ENCODE data around the gene CYB5A. TPM values are rescaled to one million over a fixed set of nuclear protein-coding genes. Genes with fewer than 3 reads are reported as not detected.
"Not testable (repeated sequence)": the region's sequence is repeated elsewhere in the genome, so short reads cannot be mapped to it uniquely, and the experiment has no call there.

The CYB5A gene
- total and polyA plus RNA-seq, 2 donors: 84.3 to 220 TPM

- Histone ChIP-seq H3K4me1 (ENCODE audit: insufficient read depth) (no peaks in the 10 kb centered on the region), H3K4me3 (ENCODE audit: low read depth, low read length) (no peak within 1 kb of the TSS), H3K36me3 (ENCODE audit: insufficient read depth) (no peaks in the 10 kb centered on the region), H3K27ac (ENCODE audit: low read depth) (no peak within 1 kb of the TSS)
- DNase-seq (ENCODE audit: extremely low spot score): no peak
- whole genome bisulfite sequencing: 94% methylated on average over 51 of the region's 51 CpGs
Measured at GRCh38 chr18:74315464-74316256, 23.9 kb upstream of the CYB5A start, which contains the start of gene C18orf63. Gene C18orf63 (plus strand): TSS chr18:74315839. CDS start chr18:74317866, 2,027 bp downstream.

- no peak for DNase-seq (ENCODE audit: extremely low spot score)
- no peak overlapping the region for H3K4me3 ChIP-seq (ENCODE audit: low read depth, low read length)
- 76% methylated on average over 22 of the region's 22 CpGs for WGBS
- no peaks in the 10 kb centered on the region for H3K4me1 ChIP-seq (ENCODE audit: insufficient read depth)
- H3K36me3 ChIP-seq (ENCODE audit: insufficient read depth): no peaks in the 10 kb centered on the region
- H3K27ac ChIP-seq (ENCODE audit: low read depth): no peak overlapping the region
Measured at GRCh38 chr18:74314759-74315463, 23.1 kb upstream of the CYB5A start.

- Histone ChIP-seq H3K36me3 (ENCODE audit: insufficient read depth) (no peaks in the 10 kb centered on the region), H3K4me1 (ENCODE audit: insufficient read depth) (no peaks in the 10 kb centered on the region), H3K27ac (ENCODE audit: low read depth) (no peak overlapping the region), H3K4me3 (ENCODE audit: low read depth, low read length) (no peak overlapping the region)
- no peak for DNase-seq (ENCODE audit: extremely low spot score)
- 78% methylated on average over 1 of the region's 1 CpG for WGBS
Measured at GRCh38 chr18:74311000-74311399, 19.2 kb upstream of the CYB5A start.

- no peak overlapping the region for H3K4me3 ChIP-seq (ENCODE audit: low read depth, low read length)
- H3K4me1 ChIP-seq (ENCODE audit: insufficient read depth): no peaks in the 10 kb centered on the region
- WGBS: 57% methylated on average over 3 of the region's 3 CpGs
- no peaks in the 10 kb centered on the region for H3K36me3 ChIP-seq (ENCODE audit: insufficient read depth)
- DNase-seq (ENCODE audit: extremely low spot score): no peak
- H3K27ac ChIP-seq (ENCODE audit: low read depth): no peak overlapping the region
Measured at GRCh38 chr18:74310411-74310810, 18.6 kb upstream of the CYB5A start.

- no peak overlapping the region for H3K4me3 ChIP-seq (ENCODE audit: low read depth, low read length)
- H3K36me3 ChIP-seq (ENCODE audit: insufficient read depth): no peaks in the 10 kb centered on the region
- WGBS: 92% methylated on average over 1 of the region's 1 CpG
- H3K4me1 ChIP-seq (ENCODE audit: insufficient read depth): no peaks in the 10 kb centered on the region
- H3K27ac ChIP-seq (ENCODE audit: low read depth): no peak overlapping the region
- DNase-seq (ENCODE audit: extremely low spot score): no peak
Measured at GRCh38 chr18:74303936-74304335, 12.2 kb upstream of the CYB5A start.

GRCh38 chr18:74303306-74303705 lies 11.5 kb upstream of the CYB5A start:
- no peak overlapping the region for H3K4me3 ChIP-seq (ENCODE audit: low read depth, low read length)
- no peaks in the 10 kb centered on the region for H3K36me3 ChIP-seq (ENCODE audit: insufficient read depth)
- DNase-seq (ENCODE audit: extremely low spot score): no peak
- H3K4me1 ChIP-seq (ENCODE audit: insufficient read depth): no peaks in the 10 kb centered on the region
- 44% methylated on average over 5 of the region's 5 CpGs for WGBS
- no peak overlapping the region for H3K27ac ChIP-seq (ENCODE audit: low read depth)

GRCh38 chr18:74299746-74300145 lies 8.0 kb upstream of the CYB5A start:
- WGBS: 69% methylated on average over 3 of the region's 3 CpGs
- no peak overlapping the region for H3K27ac ChIP-seq (ENCODE audit: low read depth)
- no peak for DNase-seq (ENCODE audit: extremely low spot score)
- H3K4me3 ChIP-seq (ENCODE audit: low read depth, low read length): no peak overlapping the region
- no peaks in the 10 kb centered on the region for H3K4me1 ChIP-seq (ENCODE audit: insufficient read depth)
- H3K36me3 ChIP-seq (ENCODE audit: insufficient read depth): no peaks in the 10 kb centered on the region

- no peak for DNase-seq (ENCODE audit: extremely low spot score)
- no peak overlapping the region for H3K27ac ChIP-seq (ENCODE audit: low read depth)
- WGBS: 82% methylated on average over 1 of the region's 1 CpG
- H3K36me3 ChIP-seq (ENCODE audit: insufficient read depth): no peaks in the 10 kb centered on the region
- H3K4me1 ChIP-seq (ENCODE audit: insufficient read depth): no peaks in the 10 kb centered on the region
- no peak overlapping the region for H3K4me3 ChIP-seq (ENCODE audit: low read depth, low read length)
Measured at GRCh38 chr18:74299162-74299561, 7.4 kb upstream of the CYB5A start.

- 89% methylated on average over 8 of the region's 8 CpGs for WGBS
- no peak overlapping the region for H3K27ac ChIP-seq (ENCODE audit: low read depth)
- no peak overlapping the region for H3K4me3 ChIP-seq (ENCODE audit: low read depth, low read length)
- no peaks in the 10 kb centered on the region for H3K36me3 ChIP-seq (ENCODE audit: insufficient read depth)
- DNase-seq (ENCODE audit: extremely low spot score): no peak
- H3K4me1 ChIP-seq (ENCODE audit: insufficient read depth): no peaks in the 10 kb centered on the region
Measured at GRCh38 chr18:74294526-74294925, 2.8 kb upstream of the CYB5A start.

- not testable (repeated sequence) for H3K4me1 ChIP-seq (ENCODE audit: insufficient read depth); H3K36me3 ChIP-seq (ENCODE audit: insufficient read depth); DNase-seq (ENCODE audit: extremely low spot score); H3K27ac ChIP-seq (ENCODE audit: low read depth); H3K4me3 ChIP-seq (ENCODE audit: low read depth, low read length)
- WGBS: 92% methylated on average over 3 of the region's 3 CpGs
Measured at GRCh38 chr18:74292982-74293381, 1.2 kb upstream of the CYB5A start.

- no peak for DNase-seq (ENCODE audit: extremely low spot score)
- H3K4me1 ChIP-seq (ENCODE audit: insufficient read depth): no peaks in the 10 kb centered on the region
- WGBS: 10% methylated on average over 4 of the region's 4 CpGs
Measured at GRCh38 chr18:74292541-74292858, 737 bp upstream of the CYB5A start.

GRCh38 chr18:74291472-74291770 lies 342 bp downstream of the CYB5A start:
- no peak for DNase-seq (ENCODE audit: extremely low spot score)
- Histone ChIP-seq H3K36me3 (ENCODE audit: insufficient read depth) (no peaks in the 10 kb centered on the region), H3K4me1 (ENCODE audit: insufficient read depth) (no peaks in the 10 kb centered on the region), H3K27ac (ENCODE audit: low read depth) (peak overlapping the region; percentile 61), H3K4me3 (ENCODE audit: low read depth, low read length) (peak overlapping the region; percentile 97)
- WGBS: under 1% methylated on average over 30 of the region's 30 CpGs

More at GRCh38 chr18:74292541-74292858, 737 bp upstream of the CYB5A start:
- no peaks in the 10 kb centered on the region for H3K36me3 ChIP-seq (ENCODE audit: insufficient read depth)
- peak overlapping the region; percentile 97 for H3K4me3 ChIP-seq (ENCODE audit: low read depth, low read length)
- H3K27ac ChIP-seq (ENCODE audit: low read depth): peak overlapping the region; percentile 25

- DNase-seq (ENCODE audit: extremely low spot score): no peak
Measured at GRCh38 chr18:74290794-74291471, 830 bp downstream of the CYB5A start.

GRCh38 chr18:74290021-74290420 lies 1.7 kb downstream of the CYB5A start:
- 88% methylated on average over 7 of the region's 7 CpGs for WGBS
- Histone ChIP-seq H3K4me1 (ENCODE audit: insufficient read depth) (no peaks in the 10 kb centered on the region), H3K27ac (ENCODE audit: low read depth) (no peak overlapping the region)

More at GRCh38 chr18:74290794-74291471, 830 bp downstream of the CYB5A start:
- Histone ChIP-seq H3K27ac (ENCODE audit: low read depth) (peak overlapping the region; percentile 73), H3K36me3 (ENCODE audit: insufficient read depth) (no peaks in the 10 kb centered on the region), H3K4me1 (ENCODE audit: insufficient read depth) (no peaks in the 10 kb centered on the region), H3K4me3 (ENCODE audit: low read depth, low read length) (peak overlapping the region; percentile 97)
- 10% methylated on average over 57 of the region's 57 CpGs for WGBS

More at GRCh38 chr18:74290021-74290420, 1.7 kb downstream of the CYB5A start:
- H3K4me3 ChIP-seq (ENCODE audit: low read depth, low read length): no peak overlapping the region
- no peak for DNase-seq (ENCODE audit: extremely low spot score)
- H3K36me3 ChIP-seq (ENCODE audit: insufficient read depth): no peaks in the 10 kb centered on the region

Data from urinary bladder (tissue), 4 donors.